Epidermal melanocyte (primary cell): Measurements from ENCODE around the gene TMEM163.

Source experiments
- DNase-seq: peaks from one replicate; pipeline ENCODE4 v3.0.0; 2011; ENCODE audit warnings: low spot score; ENCODE audit not compliant: insufficient read length

Gene TMEM163

DNA sequence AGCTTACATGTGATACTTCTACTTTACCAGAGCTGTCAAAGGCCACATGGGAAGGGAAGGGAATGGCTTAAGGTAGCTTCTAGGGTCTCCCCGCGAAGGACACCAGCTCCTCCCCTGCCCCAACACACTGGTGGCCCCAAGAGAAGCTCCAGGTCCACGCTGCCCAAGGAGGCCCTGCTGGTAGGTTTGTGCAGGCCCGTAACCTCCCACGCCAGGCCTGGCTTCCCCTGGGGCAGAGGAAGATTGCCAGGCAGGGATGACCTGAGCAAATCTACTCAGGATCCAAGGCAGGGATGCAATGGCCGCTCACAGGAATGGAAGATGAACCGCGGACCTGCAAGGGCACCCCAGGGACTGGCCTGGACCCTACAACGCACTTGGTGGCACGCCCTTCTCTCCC lies 259.9 kb downstream of the TMEM163 start:
- DNase-seq: no peak

DNA sequence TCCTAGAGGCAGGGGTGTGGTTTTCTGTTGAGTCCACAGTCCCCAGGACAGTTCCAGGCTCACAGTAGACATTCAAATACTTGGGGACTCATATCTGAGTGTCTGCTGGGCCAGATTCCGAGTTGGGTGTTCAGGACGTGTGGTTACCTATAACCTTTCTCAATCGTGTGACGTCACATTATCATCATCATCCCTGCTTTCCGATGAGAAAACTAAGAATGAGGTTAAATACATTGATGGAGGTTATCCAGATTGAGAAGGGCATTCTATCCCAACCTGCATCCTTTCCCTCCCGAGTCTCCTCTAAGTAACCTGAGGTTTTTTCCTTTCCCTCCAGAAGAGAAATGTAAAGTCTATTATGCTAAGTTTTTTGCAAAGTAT lies 260.3 kb downstream of the TMEM163 start:
- no peak for DNase-seq

DNA sequence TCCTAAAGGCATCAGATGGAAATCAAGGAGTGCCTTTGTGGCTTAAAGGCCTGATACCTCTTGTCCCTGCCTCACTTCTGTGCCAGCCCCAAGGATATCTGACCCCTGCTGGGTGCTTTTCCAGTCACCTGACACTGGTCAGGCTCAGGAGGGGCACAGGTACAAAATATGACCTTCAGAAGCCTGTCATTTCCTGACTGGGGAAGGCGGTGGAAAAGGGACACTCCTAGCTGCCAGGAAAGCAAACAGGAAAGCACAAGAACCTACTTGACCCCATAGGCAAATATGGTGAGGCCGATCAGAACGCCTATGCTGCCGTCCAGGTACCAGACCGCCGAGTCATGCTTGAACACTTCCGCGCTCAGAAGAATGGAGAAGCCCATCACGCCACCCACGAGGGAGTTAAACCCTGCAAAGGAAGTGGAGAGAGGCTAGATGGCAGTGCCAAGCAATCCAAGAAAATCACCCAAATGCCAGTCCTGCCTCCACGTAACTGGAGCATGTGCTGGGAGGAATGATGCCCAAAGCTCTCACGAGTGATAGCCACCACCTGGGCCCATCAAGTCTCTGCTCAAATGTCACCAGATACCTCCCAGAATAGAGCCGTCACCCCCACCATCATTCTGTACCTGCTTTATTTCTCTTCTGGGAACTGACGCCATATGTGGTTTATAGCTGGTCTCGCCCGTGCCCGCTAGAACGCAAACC lies 260.9 kb downstream of the TMEM163 start:
- DNase-seq: no peak

DNA sequence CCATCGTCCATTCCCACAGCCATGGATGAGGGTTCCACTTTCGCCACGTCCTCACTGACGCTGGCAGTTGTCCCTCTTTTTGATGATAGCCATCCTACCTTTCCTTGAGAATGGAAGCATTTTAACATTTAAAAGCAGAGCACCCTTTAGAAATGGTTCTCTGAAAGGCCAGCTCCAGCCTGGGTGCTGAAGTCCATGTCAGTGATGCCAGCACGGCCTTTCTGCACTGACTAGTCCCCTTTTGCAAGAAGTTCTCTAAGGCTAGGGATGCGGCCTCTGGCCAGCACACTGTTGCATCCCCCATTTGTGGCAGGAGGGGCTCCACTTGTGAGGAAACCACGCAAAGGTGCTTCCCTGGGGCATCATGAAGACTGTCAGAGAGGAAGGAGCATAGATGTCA lies 261.4 kb downstream of the TMEM163 start:
- DNase-seq: no peak

DNA sequence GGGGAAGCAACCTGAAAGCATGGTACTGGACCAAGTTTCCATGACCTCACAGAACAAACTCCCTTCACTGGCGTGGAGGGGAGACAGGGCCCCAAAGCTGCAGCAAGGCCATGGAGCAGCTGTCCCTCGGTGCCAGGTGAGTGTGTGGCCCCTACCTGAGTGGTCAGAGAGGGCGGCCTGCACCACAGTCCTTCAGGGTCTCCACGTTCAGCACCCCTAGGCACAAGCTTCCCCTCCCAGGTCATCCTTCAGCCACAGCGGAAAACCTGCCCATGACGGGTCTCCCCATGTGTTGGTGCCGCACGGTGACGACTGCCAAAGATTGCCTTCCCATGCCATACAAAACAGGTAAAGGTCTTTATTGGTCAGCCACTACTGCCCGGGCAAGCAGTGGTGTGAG lies 263.4 kb downstream of the TMEM163 start:
- no peak for DNase-seq

DNA sequence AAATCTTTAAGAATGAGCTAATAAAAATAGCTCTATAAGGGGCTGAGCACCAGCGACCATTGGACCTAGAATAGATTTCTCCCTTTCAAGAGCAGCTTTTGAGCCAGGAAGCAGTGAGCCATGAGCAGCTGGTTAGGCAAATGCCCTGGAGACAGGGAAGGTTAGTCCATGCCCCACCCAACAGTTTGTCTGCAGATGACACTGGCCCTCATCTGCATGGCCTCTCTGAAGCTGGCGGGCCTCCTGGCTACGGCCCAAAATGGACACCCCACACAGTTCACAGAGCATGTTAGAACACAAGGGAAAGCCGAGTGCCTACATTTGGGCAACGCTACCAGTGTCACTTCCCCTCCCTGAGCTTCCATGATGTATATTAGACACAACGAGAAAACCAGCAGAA lies 263.9 kb downstream of the TMEM163 start:
- DNase-seq: no peak

DNA sequence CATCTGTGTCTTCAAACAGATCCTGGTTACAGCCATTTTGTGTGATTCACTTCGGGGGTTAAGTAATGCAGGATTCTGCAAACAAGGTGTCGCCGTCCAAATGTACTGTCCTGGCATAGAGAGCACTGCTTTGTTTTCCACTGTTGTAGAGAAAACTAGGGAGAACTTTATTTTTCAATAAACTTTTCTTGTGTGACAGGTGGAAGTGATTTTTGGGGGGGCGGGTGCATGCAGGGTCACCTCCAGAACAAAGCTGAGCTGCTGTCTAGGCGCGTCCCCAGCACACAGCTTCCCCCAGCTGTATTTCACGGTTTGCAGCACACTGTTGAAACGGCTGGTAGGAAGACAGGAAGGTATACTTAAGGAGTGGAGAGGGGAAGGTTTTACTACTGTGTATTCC lies 264.4 kb downstream of the TMEM163 start:
- no peak for DNase-seq

DNA sequence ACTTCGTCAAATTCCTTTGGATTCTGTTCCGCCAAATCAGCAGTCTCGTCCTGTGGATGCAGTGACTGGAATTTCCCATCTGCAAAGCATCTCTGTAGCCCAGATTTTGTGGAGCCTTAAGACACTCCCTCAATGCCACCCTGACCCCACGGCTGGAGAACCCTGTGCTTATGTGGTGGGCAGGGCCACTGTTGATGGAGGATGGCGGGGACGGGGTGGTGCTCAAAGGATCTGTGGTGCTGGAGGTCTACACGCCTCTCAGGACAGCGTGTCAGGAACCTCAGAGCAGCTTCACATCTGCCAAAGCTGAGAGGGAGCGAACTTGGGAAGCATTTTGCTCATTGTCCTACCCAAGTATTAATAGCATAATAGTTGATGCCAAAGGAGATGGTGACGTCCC lies 264.8 kb downstream of the TMEM163 start:
- no peak for DNase-seq

DNA sequence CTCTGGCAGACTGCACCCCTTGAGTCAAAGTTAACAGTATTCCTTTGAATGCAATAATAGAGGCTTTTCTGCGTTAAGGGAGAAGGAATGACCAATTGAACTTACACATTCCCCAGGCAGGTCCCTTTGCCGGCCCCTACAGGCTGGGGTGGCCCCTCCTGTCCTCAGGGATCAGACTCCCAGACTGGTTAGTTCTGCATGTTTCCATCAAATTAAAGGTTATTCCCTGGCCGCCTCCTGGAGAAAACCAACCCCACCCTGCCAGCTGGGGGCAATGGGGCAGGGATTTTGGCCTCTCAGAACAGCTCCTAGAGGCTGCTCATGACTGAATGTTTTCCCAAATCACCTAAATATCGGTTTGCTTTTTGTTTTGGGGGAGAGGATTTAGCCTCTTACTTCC lies 265.3 kb downstream of the TMEM163 start:
- no peak for DNase-seq

DNA sequence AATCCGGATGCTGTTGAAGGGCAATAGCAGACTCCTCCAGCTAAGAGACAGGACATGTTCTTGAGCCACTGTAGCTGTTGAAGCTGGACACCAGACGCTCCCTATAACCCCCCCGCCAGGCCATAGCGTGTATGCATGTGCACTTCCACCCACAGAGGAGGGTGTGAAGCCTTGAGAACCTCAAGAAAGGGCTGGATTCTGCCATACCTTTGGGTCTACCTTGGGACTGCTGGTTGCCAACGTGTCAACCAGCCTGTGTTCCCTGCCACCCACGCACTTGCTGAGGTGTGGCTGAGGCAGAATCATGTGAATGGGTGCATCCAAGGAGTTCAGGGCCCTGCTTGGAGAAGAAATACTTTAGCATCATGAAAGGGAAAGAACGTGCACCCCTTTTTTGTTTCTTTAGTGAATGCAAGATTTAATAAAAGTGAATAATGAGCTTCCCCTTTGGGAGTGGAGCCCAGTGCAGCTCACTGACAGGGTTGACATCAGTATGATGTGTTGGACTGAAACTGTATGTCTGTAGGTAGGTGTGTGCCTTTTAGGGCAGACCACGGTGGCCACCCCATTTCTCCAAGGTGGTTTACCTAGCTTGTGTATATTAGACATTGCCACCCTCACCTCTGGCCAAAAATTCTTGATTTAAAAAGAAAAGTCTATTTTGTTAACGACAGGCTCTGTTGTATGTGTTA lies 266.6 kb downstream of the TMEM163 start:
- DNase-seq: no peak

DNA sequence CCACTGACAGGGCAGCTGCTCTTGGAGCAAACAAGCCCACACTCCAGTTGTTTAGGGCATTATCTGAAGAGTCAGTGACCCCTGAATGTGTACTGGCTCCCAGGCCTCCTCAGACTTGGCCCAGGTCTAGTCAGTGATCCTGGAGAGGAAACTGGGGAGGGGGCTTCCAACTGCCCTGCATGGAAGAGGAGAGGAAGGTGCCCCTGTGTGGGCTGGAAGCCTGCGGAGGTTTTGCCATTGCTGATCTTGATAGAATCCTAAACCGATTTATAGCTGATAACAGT lies 267.5 kb downstream of the TMEM163 start:
- no peak for DNase-seq

DNA sequence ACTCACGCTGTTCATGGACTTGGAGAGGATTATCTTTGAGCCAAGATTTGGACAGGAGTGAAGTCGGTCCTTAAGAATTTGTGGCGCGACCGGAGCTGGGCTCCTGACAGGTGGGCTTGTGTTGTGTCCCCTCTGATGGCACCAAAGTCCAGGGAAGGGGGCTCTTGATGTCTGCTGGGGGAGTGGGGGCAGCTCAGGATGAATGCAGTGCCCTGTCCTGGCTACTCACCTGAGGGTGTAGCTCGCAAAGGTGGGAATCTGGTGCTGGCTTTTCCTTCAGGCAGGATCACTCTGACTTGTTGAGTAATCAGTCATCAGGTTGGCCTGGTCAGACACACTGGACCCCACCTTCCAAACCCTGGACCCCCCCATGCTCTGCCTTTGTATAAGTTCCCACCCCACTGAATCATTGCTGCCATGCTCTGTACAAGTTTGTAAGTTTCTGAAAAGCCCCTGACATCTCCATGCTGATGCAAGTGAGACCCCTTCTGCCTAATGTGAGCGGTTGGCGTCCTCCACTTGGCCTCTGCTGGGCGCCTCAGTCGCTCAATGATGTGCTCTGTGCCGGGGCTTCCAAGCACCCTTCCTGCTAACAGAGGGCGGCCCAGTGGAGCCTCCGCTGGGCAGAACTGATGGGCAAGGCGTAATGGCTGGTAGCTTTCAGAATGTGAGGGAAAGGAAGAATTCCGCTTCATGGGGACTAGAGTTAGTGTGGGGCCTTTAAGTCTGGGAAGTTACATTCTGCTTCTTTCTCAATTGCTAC lies 268.9 kb downstream of the TMEM163 start:
- no peak for DNase-seq

DNA sequence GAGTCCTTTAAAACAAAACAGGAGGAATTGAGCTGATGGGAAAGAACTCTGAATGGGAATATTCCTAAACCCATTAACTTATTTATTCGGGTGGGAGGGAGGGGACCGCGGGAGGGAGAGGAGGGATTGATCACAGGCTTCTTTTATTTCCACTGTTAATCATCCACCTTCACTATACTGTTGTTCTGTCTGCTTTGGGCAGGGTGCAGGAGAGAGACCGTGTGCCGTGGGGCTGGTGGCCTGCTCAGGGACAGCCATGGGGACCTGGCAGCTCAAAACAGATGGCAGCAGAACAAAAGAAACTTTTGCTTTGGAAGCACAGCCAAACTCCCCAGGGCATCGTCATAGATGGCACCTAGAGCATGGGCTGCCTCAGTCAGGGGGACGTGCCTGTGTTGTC lies 269.6 kb downstream of the TMEM163 start:
- DNase-seq: no peak

DNA sequence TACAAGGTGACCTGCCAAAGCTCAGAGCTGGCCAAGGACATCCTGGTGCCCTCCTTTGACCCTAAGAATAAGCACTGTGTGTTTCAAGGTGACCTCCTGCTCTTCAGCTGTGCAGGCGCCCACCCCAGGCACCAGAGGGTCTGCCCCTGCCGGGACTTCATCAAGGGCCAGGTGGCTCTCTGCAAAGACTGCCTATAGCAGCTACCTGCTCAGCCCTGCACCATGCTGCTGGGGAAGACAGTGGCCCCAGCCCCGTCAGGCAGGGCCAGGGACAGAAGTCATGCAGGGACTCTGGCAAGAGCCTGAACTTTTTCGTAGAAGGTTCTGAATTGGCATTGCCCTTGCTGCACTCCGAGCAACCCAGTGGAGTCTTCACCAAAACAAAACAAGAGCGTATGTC lies 270.1 kb downstream of the TMEM163 start:
- DNase-seq: no peak

DNA sequence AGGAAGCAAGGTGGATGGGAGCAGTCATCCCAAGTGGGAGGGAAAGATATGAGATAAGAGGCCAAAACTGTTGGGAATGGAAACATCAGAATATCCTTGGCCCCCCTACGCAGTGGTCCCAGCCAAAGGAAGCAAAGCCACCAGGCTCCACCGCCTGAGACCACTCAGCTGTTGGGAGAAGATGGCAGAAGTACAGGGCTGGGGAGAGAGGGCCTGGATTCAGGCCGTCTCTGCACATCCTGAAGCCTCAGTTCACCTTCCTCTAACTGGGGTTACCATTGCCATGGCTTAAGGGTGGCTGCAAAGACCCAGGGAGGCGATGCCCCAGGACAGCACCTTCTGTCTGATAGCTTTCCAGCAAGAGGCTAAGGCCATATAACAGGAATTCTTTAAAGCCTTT lies 271.1 kb downstream of the TMEM163 start:
- DNase-seq: no peak

DNA sequence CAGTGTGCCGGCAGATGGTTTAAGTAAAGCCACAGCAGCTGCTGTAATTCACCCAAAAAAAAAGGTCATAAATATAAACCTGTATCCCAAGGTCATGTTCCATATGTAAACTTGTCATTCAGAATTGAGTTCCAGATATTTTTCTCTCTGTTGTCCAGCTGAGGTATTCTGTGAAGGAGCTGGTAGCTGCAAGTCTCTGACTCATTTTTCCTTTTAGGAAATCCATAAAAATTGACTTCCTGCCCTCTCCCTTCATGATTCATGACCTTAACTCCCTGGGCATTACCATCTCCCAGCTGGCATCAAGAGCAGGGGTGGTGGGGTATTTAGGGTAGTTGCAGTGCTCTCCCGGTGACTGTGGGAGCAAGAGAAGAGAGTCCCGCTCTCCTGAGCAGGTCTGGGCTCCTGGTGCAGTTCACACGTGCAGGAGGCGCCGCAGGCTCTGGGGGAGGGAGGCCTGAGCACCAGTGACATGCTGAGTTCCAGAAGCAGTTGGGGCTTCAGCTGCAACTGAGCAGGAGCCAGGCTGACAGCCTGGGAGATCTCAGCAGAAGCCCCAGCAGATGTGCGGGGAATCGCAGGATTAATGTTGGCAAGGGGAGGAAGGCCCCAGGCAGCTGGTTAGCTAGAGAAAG lies 272.3 kb downstream of the TMEM163 start:
- no peak for DNase-seq

DNA sequence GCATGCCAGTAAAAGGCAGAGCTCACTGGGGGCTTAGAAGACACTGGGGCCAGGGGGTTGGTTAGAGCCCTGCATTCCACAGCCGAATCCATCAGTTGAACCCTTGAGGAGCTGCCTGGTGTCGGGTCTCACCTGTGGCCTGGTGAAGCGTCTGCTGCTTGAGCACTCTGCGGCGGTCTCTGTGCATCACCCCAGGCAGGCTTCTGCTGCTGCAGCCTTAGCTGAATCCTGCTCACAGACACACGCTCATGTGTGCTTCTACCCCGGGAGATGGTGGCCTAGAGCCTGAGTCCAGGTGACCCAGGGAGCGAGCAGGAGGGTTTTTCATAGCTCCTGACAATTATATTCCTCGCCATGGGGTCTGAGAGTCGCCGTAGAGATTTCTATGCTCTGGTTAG lies 272.8 kb downstream of the TMEM163 start:
- no peak for DNase-seq

DNA sequence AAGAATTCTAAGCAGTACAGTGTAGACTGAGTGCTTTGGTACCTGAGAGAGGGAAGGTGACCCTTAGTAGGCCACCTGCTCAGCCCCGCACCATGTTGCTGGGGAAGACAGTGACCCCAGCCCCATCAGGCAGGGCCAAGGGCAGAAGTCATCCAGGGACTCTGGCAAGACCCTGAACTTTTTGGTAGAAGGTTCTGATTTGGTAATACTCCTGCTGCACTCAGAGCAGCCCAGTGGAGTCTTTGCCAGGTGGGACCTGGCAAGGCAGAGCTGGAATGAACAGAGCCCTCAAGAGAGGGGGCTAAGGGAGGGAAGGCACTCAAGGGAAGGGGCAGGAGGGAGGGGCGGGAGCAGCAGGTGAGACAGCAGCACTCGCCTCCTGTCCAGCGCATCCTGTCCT lies 273.7 kb downstream of the TMEM163 start:
- DNase-seq: no peak

DNA sequence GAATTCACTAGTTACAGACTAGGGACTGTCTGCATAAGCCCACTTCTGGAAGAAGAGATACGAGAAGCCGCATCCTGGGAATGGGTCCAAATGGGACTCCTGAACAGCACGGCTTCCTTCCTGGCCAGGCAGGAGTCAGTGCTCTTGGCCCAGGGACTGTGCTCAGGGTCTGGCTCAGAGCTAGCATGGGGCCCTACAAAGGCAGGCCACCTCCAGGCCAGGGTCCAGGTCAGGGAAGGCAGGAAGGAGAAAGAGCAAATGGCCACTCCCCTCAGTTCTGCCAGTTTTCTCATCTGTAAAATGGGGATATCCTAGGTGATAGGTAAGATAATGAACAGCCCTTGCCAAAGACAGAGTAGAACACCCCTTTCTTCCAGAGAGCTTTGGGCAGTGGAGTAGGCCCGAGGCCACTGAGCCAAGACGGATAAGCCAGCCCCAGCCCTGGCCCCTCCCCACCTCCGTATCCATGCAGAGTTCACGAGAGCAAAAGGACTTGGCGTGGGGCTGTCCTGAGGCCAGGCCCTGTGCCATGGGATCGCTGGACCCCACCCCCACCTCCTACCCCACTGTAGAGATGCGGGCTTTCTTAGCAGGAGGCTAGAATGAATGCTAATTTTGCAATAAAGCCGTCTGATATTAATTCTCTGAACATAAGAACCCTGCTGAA lies 274.9 kb downstream of the TMEM163 start:
- DNase-seq: no peak

DNA sequence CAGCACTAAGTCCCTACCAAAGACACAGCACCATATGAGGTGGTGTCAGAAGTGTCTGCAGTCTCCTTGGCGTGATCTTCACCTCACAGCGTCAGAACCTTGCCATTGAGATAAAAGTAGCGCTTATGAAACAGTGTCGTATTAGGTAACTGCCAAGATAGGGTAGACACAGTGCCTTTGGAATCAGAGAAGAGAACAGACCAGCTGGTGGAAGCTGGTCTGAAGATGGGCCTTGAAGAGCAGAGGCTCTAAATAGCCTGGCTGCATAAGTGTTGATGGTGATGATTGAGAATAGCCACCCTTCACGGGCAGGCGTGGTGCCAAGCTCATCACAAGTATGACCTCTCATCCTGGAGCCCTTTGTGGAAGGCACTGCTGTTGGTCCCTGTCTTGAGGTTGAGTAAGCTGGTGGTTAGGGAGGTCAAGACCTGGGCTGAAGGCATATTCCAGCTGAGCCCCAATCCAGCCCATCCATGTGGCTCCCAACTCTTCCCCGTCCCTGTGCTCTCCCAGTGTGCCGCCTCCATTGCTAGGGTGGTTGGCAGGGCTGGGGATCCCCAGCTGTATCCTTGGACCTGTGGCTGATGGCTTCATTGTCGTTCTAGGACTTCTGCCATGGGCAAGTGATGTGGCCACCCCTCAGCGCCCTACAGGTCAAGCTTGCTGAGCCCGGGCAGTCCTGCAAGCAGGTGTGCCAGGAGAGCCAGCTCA lies 277.5 kb downstream of the TMEM163 start:
- no peak for DNase-seq

DNA sequence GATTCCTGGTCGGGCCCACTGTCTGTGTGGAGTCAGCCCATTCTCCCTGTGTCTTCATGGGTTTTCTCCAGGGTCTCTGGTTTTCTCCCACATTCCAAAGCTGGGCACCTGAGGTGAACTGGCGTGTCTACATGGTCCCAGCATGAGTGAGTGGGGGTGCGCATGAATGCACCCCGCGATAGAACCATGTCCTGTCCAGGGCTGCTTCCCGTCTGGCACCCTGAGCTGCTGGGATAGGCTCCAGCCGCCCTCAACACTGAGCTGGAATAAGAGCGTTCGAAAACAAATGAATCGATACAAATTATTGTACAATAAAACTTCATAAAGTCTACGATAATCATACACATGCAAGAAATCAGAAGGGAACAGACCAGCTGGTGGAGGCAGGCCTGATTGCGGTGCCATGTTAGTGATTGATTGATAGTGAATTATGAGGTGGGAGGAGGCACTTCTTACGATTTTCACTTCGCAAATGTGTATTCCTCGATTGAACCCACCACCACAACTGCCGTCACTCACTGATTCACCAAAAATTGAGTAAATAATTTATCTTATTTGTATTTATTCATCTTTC lies 278.4 kb downstream of the TMEM163 start:
- no peak for DNase-seq
